Panc1 (cell line): Measurements from ENCODE around the gene ATIC. TPM values are rescaled to one million over a fixed set of nuclear protein-coding genes. Genes with fewer than 3 reads are reported as not detected.

Experiments
- ATAC-seq: fragments of 200-7000 bp; cut with Tn5 transposase; 2 replicates; pipeline ENCODE4 v1.9.1; 2020; ENCODE audit warnings: mild to moderate bottlenecking, moderate library complexity
- BruUV-seq: library from RNA; stranded (reverse); fragments of 400-500 nt; replicated peaks from 2 replicates; lab custom pipeline; 2021; lab: Mats Ljungman, UMichigan
- CTCF ChIA-PET: fragments of 300-600 bp; sonication (Branson Sonifier 250); formaldehyde crosslinking; loops from one replicate; lab custom pipeline; 2022; ENCODE audit warnings: antibody characterized with exemption; lab: Charles Lee
- POLR2A ChIA-PET: fragments of 300-600 bp; sonication (Branson Sonifier 250); formaldehyde crosslinking; loops from one replicate; lab custom pipeline; 2022; ENCODE audit warnings: antibody characterized with exemption; lab: Charles Lee
- DNase-seq: peaks from one replicate; pipeline ENCODE4 v3.0.0-alpha.2; 2010; ENCODE audit warnings: low read depth, low spot score
- H3K27ac ChIP-seq: 2 replicates; pipeline ENCODE4 v1.5.1; 2011; ENCODE audit warnings: mild to moderate bottlenecking, low read length, inconsistent platforms
- H3K27me3 ChIP-seq: fragments of 200-500 bp; sonication (Bioruptor generic); 2 replicates; pipeline ENCODE4 v1.6.0; 2014; ENCODE audit warnings: low read length, inconsistent platforms; ENCODE audit not compliant: control insufficient read depth, insufficient read depth
- H3K36me3 ChIP-seq: fragments of 200-500 bp; sonication (Bioruptor generic); 2 replicates; pipeline ENCODE4 v1.5.1; 2014; ENCODE audit warnings: inconsistent platforms, mild to moderate bottlenecking, low read length, moderate library complexity; ENCODE audit not compliant: control insufficient read depth, insufficient read depth
- H3K4me1 ChIP-seq: 2 replicates; pipeline ENCODE4 v1.5.1; 2011; ENCODE audit warnings: inconsistent platforms, mild to moderate bottlenecking, low read length, moderate library complexity; ENCODE audit not compliant: control insufficient read depth, insufficient read depth
- H3K4me3 ChIP-seq, 2 experiments: 2 replicates each; pipeline ENCODE4 v1.5.1; 2011 to 2012; ENCODE audit warnings: low read depth in 2 of 2, low read length in 2 of 2, mild to moderate bottlenecking in 2 of 2, inconsistent platforms in 1 of 2, moderate library complexity in 1 of 2
- H3K9me3 ChIP-seq: fragments of 200-500 bp; sonication (Bioruptor generic); 2 replicates; pipeline ENCODE4 v1.5.1; 2014; ENCODE audit warnings: low read depth, mild to moderate bottlenecking, inconsistent platforms, low read length, moderate library complexity; ENCODE audit not compliant: control insufficient read depth, insufficient read depth
- CTCF ChIP-seq: fragments of 450-650 bp; IDR thresholded peaks from 2 replicates; pipeline ENCODE4 v1.5.1; 2017; ENCODE audit warnings: mild to moderate bottlenecking
- POLR2AphosphoS5 ChIP-seq: IDR thresholded peaks from 2 replicates; pipeline ENCODE4 v1.6.1; 2012; ENCODE audit warnings: mild to moderate bottlenecking, low read depth, low read length, moderate library complexity
- REST ChIP-seq, 2 experiments: IDR thresholded peaks; 2 replicates each; pipeline ENCODE4 v1.6.1; 2011 to 2012; ENCODE audit warnings: low read depth in 2 of 2, control low read depth in 1 of 2, low read length in 1 of 2, mild to moderate bottlenecking in 1 of 2, moderate library complexity in 1 of 2; ENCODE audit not compliant: insufficient read depth in 1 of 2
- SIN3A ChIP-seq: IDR thresholded peaks from 2 replicates; pipeline ENCODE4 v1.6.1; 2012; ENCODE audit warnings: low read depth, mild to moderate bottlenecking, low read length, moderate library complexity, borderline replicate concordance; ENCODE audit not compliant: insufficient read depth
- TCF7L2 ChIP-seq: IDR thresholded peaks from 2 replicates; pipeline ENCODE4 v1.6.1; 2011; ENCODE audit warnings: mild to moderate bottlenecking, low read depth, low read length, inconsistent platforms
- in situ Hi-C: cut with HindIII; loops from 2 replicates; pipeline ENCODE4 v1.10.0; 2016; ENCODE audit warnings: low sequenced_read_pairs, low pct_unique_long_range_greater_than_20kb
- intact Hi-C: fragments of 100-400 bp; cut with micrococcal nuclease; formaldehyde crosslinking; loops from one replicate; pipeline ENCODE4 v1.10.0; 2022; ENCODE audit not compliant: unreplicated experiment
- total RNA-seq: library from RNA; stranded (reverse); gene quantifications from one replicate; pipeline ENCODE4 v1.2.1, GENCODE V29; 2021; ENCODE audit not compliant: unreplicated experiment

ATIC gene
- total RNA-seq, 1 experiment from 2014 or later, result 223 TPM

- ChIA-PET CTCF (no interaction called here), POLR2A (no interaction called here)
- H3K27ac ChIP-seq, result no peak overlapping the region
- no peaks in the 10 kb centered on the region for H3K27me3 ChIP-seq
- no peak overlapping the region for H3K4me3 ChIP-seq
- ATAC-seq (no peak), DNase-seq (no peak)
- TF ChIP-seq POLR2AphosphoS5 (no peak), SIN3A (no peak), CTCF (no peak), TCF7L2 (no peak), REST (IDR thresholded peaks at IDR 0.05; ENCODE audit: insufficient read depth in 1 of 2, low read depth in 2 of 2, low read length in 1 of 2) (no peak)
- H3K36me3 ChIP-seq, result peaks cover 43% of the 10 kb centered on the region
- in situ Hi-C loops, result no loop called here
- no peaks in the 10 kb centered on the region for H3K4me1 ChIP-seq
- H3K9me3 ChIP-seq, result no peaks in the 10 kb centered on the region
- TSS peak; percentile 23 for BruUV-seq
- intact Hi-C loops, result no loop called here
Measured at GRCh38 chr2:215347878-215348277, 36.0 kb downstream of the ATIC start.

- ChIA-PET CTCF (no interaction called here), POLR2A (no interaction called here)
- Histone ChIP-seq H3K27me3 (no peaks in the 10 kb centered on the region), H3K4me1 (no peaks in the 10 kb centered on the region), H3K36me3 (peaks cover 15% of the 10 kb centered on the region), H3K4me3 (no peak overlapping the region), H3K27ac (no peak overlapping the region), H3K9me3 (no peaks in the 10 kb centered on the region)
- ATAC-seq, result no peak
- DNase-seq, result no peak
- in situ Hi-C loops (no loop called here), intact Hi-C loops (no loop called here)
- TF ChIP-seq TCF7L2 (no peak), SIN3A (no peak), REST (IDR thresholded peaks at IDR 0.05; ENCODE audit: insufficient read depth in 1 of 2, low read depth in 2 of 2, low read length in 1 of 2) (no peak)
- BruUV-seq, result no TSS peak
Measured at GRCh38 chr2:215352602-215353001, 40.7 kb downstream of the ATIC start.
